HG02798 (cell line): ENCODE measurements around the gene METTL23.
"Not testable (repeated sequence)": the region's sequence is repeated elsewhere in the genome, so short reads cannot be mapped to it uniquely, and the experiment has no call there.

Source experiments
- ATAC-seq: cut with Tn5 transposase; IDR thresholded peaks from one replicate; pipeline ENCODE4 v1.9.1; 2021; ENCODE audit warnings: mild to moderate bottlenecking; ENCODE audit not compliant: unreplicated experiment, poor library complexity

Gene METTL23

GRCh38 chr17:76691379-76692191 lies 35.1 kb upstream of the METTL23 start:
- no peak for ATAC-seq

GRCh38 chr17:76695059-76695831 lies 31.4 kb upstream of the METTL23 start:
- ATAC-seq: no peak

- ATAC-seq: no peak
Observed at GRCh38 chr17:76696763-76697701, 29.6 kb upstream of the METTL23 start.

- no peak for ATAC-seq
Observed at GRCh38 chr17:76697702-76698465, 28.8 kb upstream of the METTL23 start.

GRCh38 chr17:76698466-76698977 lies 28.1 kb upstream of the METTL23 start:
- ATAC-seq: not testable (repeated sequence)

- no peak for ATAC-seq
Observed at GRCh38 chr17:76700270-76700616, 26.4 kb upstream of the METTL23 start.

GRCh38 chr17:76700617-76701470 lies 25.8 kb upstream of the METTL23 start:
- ATAC-seq: no peak

GRCh38 chr17:76701471-76701967 lies 25.1 kb upstream of the METTL23 start:
- no peak for ATAC-seq

GRCh38 chr17:76702076-76702475 lies 24.6 kb upstream of the METTL23 start:
- no peak for ATAC-seq

- no peak for ATAC-seq
Observed at GRCh38 chr17:76702941-76703637, 23.6 kb upstream of the METTL23 start.

GRCh38 chr17:76704805-76705204 lies 21.8 kb upstream of the METTL23 start:
- ATAC-seq: no peak

- ATAC-seq: no peak
Observed at GRCh38 chr17:76706817-76707216, 19.8 kb upstream of the METTL23 start.

- ATAC-seq: no peak
Observed at GRCh38 chr17:76707985-76708807, 18.4 kb upstream of the METTL23 start.

- ATAC-seq: no peak
Observed at GRCh38 chr17:76709077-76709950, 17.3 kb upstream of the METTL23 start.

GRCh38 chr17:76709951-76710862 lies 16.4 kb upstream of the METTL23 start:
- ATAC-seq: peak; percentile 25
